GM12864 (cell line): Measurements from ENCODE around the gene UBE2O.

Source experiments
- DNase-seq: peaks from one replicate; pipeline ENCODE4 v3.0.0-alpha.2; 2011; ENCODE audit warnings: low read depth
- H3K4me3 ChIP-seq: 2 replicates; pipeline ENCODE4 v1.5.1; 2011; ENCODE audit warnings: mild to moderate bottlenecking, low read depth, low read length, control low read depth
- TF ChIP-seq, protein P1 (sequence below): IDR thresholded peaks from 2 replicates; pipeline ENCODE4 v1.5.1; 2011; ENCODE audit warnings: low read depth, mild to moderate bottlenecking, moderate library complexity, low read length, control low read depth, inconsistent platforms; ENCODE audit errors: missing control alignments

Gene UBE2O

GRCh38 chr17:76405607-76405966 lies 47.4 kb downstream of the UBE2O start:
- no peak overlapping the region for H3K4me3 ChIP-seq
- TF ChIP-seq, protein P1, sequence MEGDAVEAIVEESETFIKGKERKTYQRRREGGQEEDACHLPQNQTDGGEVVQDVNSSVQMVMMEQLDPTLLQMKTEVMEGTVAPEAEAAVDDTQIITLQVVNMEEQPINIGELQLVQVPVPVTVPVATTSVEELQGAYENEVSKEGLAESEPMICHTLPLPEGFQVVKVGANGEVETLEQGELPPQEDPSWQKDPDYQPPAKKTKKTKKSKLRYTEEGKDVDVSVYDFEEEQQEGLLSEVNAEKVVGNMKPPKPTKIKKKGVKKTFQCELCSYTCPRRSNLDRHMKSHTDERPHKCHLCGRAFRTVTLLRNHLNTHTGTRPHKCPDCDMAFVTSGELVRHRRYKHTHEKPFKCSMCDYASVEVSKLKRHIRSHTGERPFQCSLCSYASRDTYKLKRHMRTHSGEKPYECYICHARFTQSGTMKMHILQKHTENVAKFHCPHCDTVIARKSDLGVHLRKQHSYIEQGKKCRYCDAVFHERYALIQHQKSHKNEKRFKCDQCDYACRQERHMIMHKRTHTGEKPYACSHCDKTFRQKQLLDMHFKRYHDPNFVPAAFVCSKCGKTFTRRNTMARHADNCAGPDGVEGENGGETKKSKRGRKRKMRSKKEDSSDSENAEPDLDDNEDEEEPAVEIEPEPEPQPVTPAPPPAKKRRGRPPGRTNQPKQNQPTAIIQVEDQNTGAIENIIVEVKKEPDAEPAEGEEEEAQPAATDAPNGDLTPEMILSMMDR, result no peak
- no peak for DNase-seq

- TF ChIP-seq, protein P1, result no peak
- H3K4me3 ChIP-seq, result no peak overlapping the region
- DNase-seq, result no peak
Measured at GRCh38 chr17:76404976-76405563, 47.9 kb downstream of the UBE2O start.

DNA sequence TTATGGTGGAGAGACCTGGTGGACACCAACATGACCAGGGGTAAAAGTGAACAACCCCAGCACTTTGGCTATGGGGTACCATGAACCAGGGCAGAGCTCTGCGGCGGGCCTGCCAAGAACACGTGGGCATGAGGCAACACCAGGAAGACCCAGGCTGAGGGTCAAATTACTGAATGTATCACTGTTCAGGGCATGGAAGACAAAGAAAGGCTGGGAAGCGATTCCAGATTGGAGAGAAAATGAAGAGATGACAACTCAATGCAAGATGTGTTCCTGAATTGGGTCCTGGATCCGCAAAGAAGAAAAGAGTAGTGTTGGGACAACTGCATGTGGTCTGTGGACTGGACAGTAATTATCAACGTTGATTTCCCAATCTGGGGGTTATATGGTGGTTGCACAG lies 48.7 kb downstream of the UBE2O start:
- H3K4me3 ChIP-seq, result no peak overlapping the region
- TF ChIP-seq, protein P1, result no peak
- DNase-seq, result no peak

DNA sequence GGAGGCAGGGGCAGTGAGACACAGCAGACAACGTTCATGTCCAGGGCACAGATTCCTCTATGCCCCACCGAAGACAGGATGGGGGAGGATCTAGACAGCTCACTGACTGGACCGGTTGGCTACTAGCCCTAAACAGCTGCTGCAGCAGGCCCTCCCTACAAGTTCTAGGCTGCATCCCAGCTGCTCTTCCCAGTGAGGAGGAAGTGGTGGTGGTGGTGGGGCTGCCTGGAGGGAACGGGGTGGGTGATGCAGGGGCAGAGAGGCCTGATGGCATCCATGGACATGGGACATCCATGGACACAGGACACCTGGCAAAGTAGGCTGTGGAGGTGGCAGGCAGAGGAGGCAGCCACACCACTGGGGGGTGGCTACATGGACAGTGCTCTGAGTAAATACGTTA lies 50.2 kb downstream of the UBE2O start:
- DNase-seq, result no peak

DNA sequence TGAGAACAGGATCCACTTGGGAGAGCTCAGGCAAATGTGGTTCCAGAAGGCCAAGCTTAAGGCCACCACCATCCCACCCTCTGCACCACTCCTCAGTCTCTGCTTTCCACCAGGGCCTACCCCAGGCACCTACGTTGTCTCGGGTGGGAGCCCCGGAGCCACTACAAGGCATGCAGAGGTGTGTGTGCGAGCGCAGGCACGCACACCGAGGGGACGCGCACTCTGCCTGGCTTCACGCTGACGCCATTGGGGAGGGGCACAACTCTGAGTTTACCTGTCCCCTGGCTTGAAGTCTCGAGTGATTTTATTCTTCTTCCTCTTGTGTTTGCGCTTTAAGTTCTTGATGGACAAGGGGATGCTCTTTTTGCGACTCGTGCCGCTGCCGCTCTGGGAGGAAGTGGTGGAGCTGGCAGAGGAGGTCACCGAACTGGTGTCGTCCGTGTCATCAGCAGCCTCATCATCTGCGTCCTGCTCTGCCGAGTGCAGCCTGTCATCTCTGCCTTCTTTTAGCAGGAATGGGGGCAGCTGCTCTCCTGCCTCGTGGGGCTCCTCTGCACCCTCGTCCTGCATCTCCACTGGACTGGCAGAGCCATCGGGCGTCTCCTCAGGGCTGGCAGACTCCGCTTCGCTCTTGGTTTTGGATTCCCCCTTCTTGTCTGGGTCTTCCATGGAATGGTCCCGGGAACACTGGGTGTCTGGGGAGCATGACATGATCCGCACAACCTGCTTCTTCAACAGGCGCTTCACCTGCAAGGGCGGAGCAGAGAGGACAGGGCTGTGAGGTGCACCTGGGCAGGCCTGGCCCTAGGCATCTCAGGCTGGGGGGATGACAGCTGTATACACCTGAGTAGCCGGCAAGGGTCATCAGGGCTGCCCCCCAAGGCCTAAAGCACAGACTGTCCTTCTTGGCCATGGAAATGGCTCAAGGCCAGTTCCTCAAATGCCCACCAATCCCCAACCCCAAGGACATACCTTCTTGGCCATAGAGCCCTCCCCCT lies 53.5 kb downstream of the UBE2O start:
- H3K4me3 ChIP-seq, result no peak overlapping the region
- DNase-seq, result no peak
- TF ChIP-seq, protein P1, result no peak

More for the DNA sequence above, 50.2 kb downstream of the UBE2O start:
- TF ChIP-seq, protein P1, result no peak
- H3K4me3 ChIP-seq, result no peak overlapping the region

DNA sequence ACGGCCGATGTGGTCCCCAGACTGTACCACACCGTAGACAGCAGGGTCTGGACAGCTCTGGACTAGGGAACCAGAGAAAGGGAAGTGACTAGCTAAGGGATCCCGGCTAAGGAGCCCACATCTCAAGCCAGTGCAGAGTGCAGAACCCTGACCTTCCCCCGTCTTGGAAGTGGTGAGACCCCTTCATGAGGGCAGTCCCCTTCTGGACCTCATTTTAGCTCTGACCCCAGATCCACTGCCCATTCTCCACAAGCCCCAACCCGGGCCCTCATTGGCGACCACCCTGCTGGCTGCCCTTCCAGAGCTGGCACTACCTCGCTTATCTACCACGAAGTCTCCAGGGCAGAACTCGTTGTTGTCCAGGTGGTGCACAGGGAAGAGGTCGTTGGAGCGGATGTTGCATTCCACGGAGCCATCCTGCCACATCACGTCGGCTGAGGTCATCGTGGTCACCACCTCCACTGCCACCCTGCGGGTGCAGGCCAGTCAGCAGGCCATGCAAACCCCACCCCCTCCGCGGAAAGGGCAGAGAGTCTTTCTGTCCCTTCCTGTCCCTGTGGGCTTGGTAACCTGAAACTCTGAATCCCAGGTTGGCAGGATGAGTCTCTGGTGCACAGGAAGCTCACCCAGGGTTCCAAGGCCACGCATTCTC lies 54.3 kb downstream of the UBE2O start:
- no peak for DNase-seq
- no peak overlapping the region for H3K4me3 ChIP-seq
- TF ChIP-seq, protein P1, result no peak
